SK-MEL-5 (cell line): ENCODE results near the gene GSTA5. TPM values are rescaled to one million over a fixed set of nuclear protein-coding genes. Genes with fewer than 3 reads are reported as not detected.
"Not testable (repeated sequence)": the region's sequence is repeated elsewhere in the genome, so short reads cannot be mapped to it uniquely, and the experiment has no call there.

Experiments used
- DNase-seq: peaks from one replicate; pipeline ENCODE4 v3.0.0-alpha.2; 2016; ENCODE audit warnings: low read depth, low spot score
- in situ Hi-C: cut with HindIII; loops from 2 replicates; pipeline ENCODE4 v1.10.0; 2016; ENCODE audit warnings: low sequenced_read_pairs, high pct_unique_total_duplicates, low pct_unique_long_range_greater_than_20kb
- total RNA-seq: library from RNA; depleted of rRNA; stranded (reverse); fragments of >200 nt; shearing (Covaris generic); gene quantifications from 2 replicates; pipeline ENCODE4 v1.2.3, GENCODE V29; 2014

GSTA5 gene
- total RNA-seq, 1 experiment from 2014 or later = not detected

- in situ Hi-C loops = no loop called here
- no peak for DNase-seq
Observed at GRCh38 chr6:52846002-52846401, 5.4 kb upstream of the GSTA5 start.

DNA sequence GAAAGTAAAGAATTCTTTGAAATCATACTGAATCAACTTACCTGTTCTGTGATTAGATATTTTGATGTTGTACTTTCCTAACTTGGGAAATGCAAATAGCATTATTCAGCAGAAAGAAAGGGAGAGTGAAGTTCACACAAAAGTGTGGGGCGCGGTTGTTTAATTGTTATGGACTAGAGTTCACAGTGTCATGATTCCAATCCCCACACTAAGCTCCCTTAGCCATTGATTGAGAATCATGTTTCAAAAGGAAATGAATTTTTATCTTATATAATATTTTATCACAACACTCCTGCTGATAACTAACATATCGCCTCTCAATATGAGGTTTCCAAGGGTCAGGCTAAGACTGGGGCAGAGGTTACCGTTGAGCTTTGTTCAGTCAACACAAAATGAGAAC lies 3.0 kb upstream of the GSTA5 start:
- in situ Hi-C loops = no loop called here
- DNase-seq = no peak

GRCh38 chr6:52839124-52840055 lies 1.2 kb downstream of the GSTA5 start:
- in situ Hi-C loops = no loop called here
- DNase-seq = peak; percentile 87

DNA sequence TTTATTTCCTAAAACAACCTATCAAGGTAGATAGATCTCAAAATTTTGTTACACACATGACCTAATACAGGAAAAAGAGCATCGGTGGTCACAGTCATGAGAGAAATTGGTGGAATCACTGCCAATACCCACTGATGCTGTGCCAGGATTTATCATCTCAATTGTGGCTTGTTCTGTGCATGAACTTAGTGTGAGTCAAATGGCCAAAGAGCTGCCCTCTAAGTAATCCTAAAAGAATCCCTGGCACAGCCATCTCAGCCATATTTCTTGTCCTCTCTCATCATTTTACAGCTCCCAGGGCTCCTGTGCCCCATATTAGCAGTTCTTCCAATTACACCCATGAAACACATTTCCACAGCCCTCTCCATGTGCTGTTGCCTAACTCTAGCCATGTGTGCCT lies 6.1 kb downstream of the GSTA5 start:
- in situ Hi-C loops = no loop called here
- no peak for DNase-seq

- in situ Hi-C loops, DNase-seq: not testable (repeated sequence)
Observed at GRCh38 chr6:52830869-52831268, 9.7 kb downstream of the GSTA5 start.

DNA sequence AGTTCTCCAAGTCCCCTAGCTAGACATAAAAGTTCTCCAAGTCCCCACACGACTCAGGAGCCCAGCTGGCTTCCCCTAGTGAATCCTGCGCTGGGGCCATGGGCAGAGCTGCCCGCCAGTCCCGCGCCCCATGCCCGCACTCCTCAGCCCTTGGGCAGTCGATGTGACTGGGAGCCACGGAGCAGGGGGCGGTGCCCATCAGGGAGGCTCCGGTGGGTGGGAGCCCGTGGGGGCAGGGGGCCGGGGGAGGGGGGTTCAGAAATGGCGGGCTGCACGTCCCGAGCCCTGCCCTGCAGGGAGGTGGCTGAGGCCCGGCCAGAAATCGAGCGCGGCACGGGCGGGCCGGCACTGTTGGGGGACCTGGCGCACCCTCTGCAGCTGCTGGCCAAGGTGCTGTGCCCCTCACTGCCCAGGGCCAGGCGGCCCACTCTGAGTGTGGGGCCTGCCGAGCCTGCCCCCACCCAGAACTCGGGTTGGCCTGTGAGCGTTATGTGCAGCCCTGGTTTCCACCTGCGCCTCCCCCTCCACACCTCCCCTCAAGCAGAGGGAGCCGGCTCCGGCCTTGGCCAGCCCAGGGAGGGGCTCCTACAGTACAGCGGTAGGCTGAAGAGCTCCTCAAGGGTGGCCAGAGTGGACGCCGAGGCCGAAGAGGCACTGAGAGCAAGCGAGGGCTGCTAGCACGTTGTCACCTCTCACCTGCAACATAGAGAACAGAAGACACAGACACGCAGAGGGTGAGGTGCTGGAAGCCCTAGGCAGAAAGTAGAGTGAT lies 11.4 kb downstream of the GSTA5 start:
- in situ Hi-C loops = no loop called here
- DNase-seq = no peak

GRCh38 chr6:52828621-52829020 lies 12.0 kb downstream of the GSTA5 start:
- DNase-seq, in situ Hi-C loops: not testable (repeated sequence)

DNA sequence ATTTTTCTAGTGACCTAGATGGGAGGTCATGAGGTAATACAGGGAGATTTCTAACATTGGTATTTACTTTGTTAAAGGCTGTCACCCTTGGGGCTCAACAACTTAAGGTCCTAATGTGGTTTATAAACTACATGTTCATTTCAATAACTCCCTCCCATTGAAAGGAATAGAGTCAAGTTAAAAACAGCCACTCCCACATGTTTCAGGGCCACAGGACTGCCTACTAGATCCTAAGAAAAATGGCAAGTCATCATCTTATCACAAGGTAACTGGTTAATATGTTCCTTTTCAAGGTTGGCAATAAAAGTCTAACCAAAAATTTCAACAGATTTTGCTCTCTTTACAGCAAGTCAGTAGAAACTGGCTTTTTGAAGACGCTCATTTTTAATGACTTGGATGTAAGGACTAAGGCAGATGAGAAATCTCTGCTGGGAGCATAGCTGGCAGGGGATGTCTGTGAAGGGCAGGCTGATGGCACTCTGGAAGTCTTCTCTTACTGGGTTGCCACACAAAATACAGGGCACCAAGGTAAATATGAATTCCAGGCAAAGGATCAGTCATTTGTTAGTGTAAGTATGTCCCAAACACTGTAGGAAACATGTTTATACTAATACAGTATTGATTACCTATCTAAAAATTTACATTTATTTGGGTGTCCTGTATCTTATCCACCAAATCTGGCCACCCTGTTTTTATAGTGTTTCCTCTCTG lies 13.4 kb downstream of the GSTA5 start:
- DNase-seq, in situ Hi-C loops: not testable (repeated sequence)

DNA sequence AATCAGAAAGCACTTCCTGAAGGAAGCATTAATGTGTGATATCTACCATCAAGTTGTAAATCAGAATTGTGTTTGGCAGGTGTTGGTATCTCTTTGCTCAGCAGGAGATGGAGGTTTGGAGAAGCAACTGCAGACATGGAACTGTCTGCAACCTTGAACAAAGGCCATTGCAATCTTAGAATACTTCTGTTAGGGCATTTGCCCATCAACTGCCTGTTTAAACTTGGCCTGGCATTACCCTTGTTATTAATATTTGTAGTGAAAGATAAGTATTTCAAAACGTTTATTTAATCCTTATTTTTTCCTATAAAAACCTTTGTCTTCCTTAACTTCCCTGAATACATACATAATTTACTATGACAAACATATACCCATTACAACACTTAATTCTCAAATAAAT lies 14.1 kb downstream of the GSTA5 start:
- in situ Hi-C loops = no loop called here
- no peak for DNase-seq

GRCh38 chr6:52825900-52826459 lies 14.6 kb downstream of the GSTA5 start:
- in situ Hi-C loops, DNase-seq: not testable (repeated sequence)

DNA sequence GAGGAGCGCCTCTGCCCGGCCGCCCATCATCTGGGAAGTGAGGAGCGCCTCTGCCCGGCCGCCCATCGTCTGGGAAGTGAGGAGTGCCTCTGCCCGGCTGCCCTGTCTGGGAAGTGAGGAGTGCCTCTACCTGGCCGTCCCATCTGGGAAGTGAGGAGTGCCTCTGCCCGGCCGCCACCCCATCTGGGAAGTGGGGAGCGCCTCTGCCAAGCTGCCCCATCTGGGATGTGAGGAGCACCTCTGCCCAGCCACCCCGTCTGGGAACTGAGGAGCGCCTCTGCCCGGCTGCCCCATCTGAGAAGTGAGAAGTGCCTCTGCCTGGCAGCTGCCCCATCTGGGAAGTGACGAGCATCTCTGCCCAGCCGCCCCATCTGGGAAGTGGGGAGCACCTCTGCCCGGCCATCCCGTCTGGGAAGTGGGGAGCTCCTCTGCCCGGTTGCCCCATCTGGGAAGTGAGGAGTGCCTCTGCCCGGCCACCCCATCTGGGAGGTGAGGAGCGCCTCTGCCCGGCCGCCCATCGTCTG lies 15.3 kb downstream of the GSTA5 start:
- in situ Hi-C loops, DNase-seq: not testable (repeated sequence)

DNA sequence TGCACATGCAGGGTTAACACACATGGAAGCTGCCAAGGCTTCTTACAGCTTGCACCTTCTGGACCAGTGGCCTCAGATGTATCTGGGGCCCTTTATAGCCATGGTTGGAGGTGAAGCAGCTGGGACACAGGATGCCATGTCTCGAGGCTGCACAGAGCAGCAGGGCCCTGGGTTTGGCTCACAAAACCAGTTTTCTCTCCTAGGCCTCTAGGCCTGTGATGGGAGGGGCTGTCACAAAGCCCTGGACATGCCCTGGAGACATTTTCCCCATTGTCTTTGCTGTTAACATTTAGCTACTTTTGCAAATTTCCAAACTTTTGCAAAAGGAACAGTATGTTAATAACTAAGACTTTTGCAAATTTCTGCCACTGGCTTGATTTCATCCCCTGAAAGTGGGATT lies 18.8 kb downstream of the GSTA5 start:
- no peak for DNase-seq
- in situ Hi-C loops = no loop called here

- DNase-seq = no peak
- in situ Hi-C loops = no loop called here
Observed at GRCh38 chr6:52820198-52820597, 20.4 kb downstream of the GSTA5 start.

GRCh38 chr6:52815167-52816092 lies 25.2 kb downstream of the GSTA5 start:
- in situ Hi-C loops = no loop called here
- DNase-seq = peak; percentile 68

- in situ Hi-C loops, DNase-seq: not testable (repeated sequence)
Observed at GRCh38 chr6:52814545-52814944, 26.1 kb downstream of the GSTA5 start.

- DNase-seq, in situ Hi-C loops: not testable (repeated sequence)
Observed at GRCh38 chr6:52809777-52810176, 30.8 kb downstream of the GSTA5 start.
